Breast epithelium (tissue), 4 donors: ENCODE data around the gene RPS6KA4. TPM values are rescaled to one million over a fixed set of nuclear protein-coding genes. Genes with fewer than 3 reads are reported as not detected.

Experiments used
- DNase-seq, 2 donors: peaks; one replicate each; pipeline ENCODE4 v3.0.0-alpha.2; 2019; ENCODE audit warnings: low spot score in 2 of 2
- H3K27ac ChIP-seq, 2 donors: fragments of 200-600 bp; sonication (generic) in 1 of 2; one replicate each; pipeline ENCODE4 v1.5.1; 2016 to 2019; ENCODE audit warnings: mild to moderate bottlenecking in 1 of 2
- H3K27me3 ChIP-seq, 2 donors: fragments of 200-600 bp; sonication (generic) in 1 of 2; one replicate each; pipeline versions ENCODE4 v1.5.1 to v1.6.0; 2017 to 2019; ENCODE audit warnings: control low read depth in 1 of 2, mild to moderate bottlenecking in 1 of 2
- H3K36me3 ChIP-seq: fragments of 200-600 bp; one replicate; pipeline ENCODE4 v1.5.1; 2019
- H3K4me1 ChIP-seq, 2 donors: fragments of 200-600 bp; sonication (generic); one replicate each; pipeline ENCODE4 v1.5.1; 2016 to 2019; ENCODE audit warnings: control low read depth in 1 of 2
- H3K4me3 ChIP-seq, 3 donors: fragments of 200-600 bp; sonication (generic); 1 replicate in 2 of 3; 2 replicates in 1 of 3; pipeline ENCODE4 v1.5.1; 2016 to 2019; ENCODE audit warnings: mild to moderate bottlenecking in 3 of 3, moderate library complexity in 2 of 3
- H3K9me3 ChIP-seq, 2 donors: fragments of 200-600 bp; sonication (generic) in 1 of 2; one replicate each; pipeline ENCODE4 v1.5.1; 2016 to 2019; ENCODE audit warnings: control low read depth in 1 of 2
- CTCF ChIP-seq, 3 donors: fragments of 450-650 bp; IDR thresholded peaks; one replicate each; pipeline ENCODE4 v1.5.1; 2016 to 2017; ENCODE audit warnings: antibody characterized with exemption in 3 of 3, mild to moderate bottlenecking in 3 of 3, moderate library complexity in 3 of 3
- POLR2A ChIP-seq: fragments of 450-650 bp; IDR thresholded peaks from one replicate; pipeline ENCODE4 v1.6.1; 2016; ENCODE audit warnings: antibody characterized with exemption, mild to moderate bottlenecking, moderate library complexity
- POLR2AphosphoS5 ChIP-seq, 3 donors: sonication (generic); formaldehyde crosslinking; IDR thresholded peaks; one replicate each; pipeline ENCODE4 v1.6.1; 2017; ENCODE audit warnings: antibody characterized with exemption in 3 of 3
- intact Hi-C: fragments of 100-400 bp; cut with DNase I; formaldehyde crosslinking; loops from one replicate; pipeline ENCODE4 v1.15.1; 2023; ENCODE audit warnings: low total_unique reads
- total RNA-seq, 3 donors: library from RNA; depleted of rRNA; stranded (reverse); fragments of >200 nt; gene quantifications; one replicate each; pipeline ENCODE4 v1.1.0, GENCODE V29; 2016

RPS6KA4 gene
- total RNA-seq, 3 donors from 2014 or later = 16.7 to 20.6 (median 19.4) TPM

DNA sequence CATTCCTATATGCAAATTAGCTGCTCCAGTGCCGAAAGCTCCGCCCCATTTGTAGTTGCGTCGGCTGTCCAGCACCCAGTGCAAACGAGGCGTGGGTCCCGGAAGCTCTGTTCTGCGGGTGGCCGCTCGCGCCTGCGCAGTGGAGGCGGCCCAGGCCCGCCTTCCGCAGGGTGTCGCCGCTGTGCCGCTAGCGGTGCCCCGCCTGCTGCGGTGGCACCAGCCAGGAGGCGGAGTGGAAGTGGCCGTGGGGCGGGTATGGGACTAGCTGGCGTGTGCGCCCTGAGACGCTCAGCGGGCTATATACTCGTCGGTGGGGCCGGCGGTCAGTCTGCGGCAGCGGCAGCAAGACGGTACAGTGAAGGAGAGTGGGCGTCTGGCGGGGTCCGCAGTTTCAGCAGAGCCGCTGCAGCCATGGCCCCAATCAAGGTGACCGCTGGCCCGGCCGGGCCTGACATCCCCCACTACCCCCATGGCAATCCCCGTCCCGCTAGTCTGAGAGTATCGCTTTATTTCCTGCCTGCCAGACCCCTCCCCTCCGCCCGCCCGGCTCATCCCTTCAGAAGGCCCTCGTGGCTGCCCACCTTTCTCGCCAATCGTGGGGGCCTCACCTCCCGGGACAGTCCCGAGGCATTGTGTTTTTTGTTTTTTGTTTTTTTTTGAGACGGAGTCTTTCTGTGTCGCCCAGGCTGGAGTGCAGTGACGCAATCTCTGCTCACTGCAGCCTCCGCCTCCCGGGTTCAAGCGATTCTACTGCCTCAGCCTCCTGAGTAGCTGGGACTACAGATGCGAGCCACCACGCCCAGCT lies 40.8 kb upstream of the RPS6KA4 start, which contains the start of gene PRDX5:
Gene PRDX5 (plus strand): TSS at position 161 of the 805 bp plus-strand sequence. CDS start 95 bp downstream, at position 256.
- H3K27ac ChIP-seq = peak within 1 kb of the TSS; percentile 98 to 99
- peak; percentile 94 to 96 for DNase-seq
- H3K36me3 ChIP-seq = no peaks in the 10 kb centered on the region
- H3K4me3 ChIP-seq = peak within 1 kb of the TSS; percentile 78 to 97 (median 95)
- H3K9me3 ChIP-seq = no peaks in the 10 kb centered on the region
- peaks cover 0 to 14% of the 10 kb centered on the region in 2 donors for H3K4me1 ChIP-seq
- TF ChIP-seq CTCF (IDR thresholded peaks at IDR 0.05) (peak; percentile 2 to 32 (median 21)), POLR2AphosphoS5 (IDR thresholded peaks at IDR 0.05) (peak in 2 of 3 donors; percentile 60 to 85), POLR2A (peak; percentile 93)
- intact Hi-C loops = no loop called here
- no peaks in the 10 kb centered on the region for H3K27me3 ChIP-seq

GRCh38 chr11:64318766-64319761 lies 39.9 kb upstream of the RPS6KA4 start:
- Histone ChIP-seq H3K4me3 (peak overlapping the region; percentile 78 to 97 (median 95)), H3K27ac (peak overlapping the region; percentile 98 to 99), H3K9me3 (no peaks in the 10 kb centered on the region), H3K36me3 (no peaks in the 10 kb centered on the region), H3K27me3 (no peaks in the 10 kb centered on the region), H3K4me1 (peaks cover 0 to 14% of the 10 kb centered on the region in 2 donors)
- intact Hi-C loops = no loop called here
- TF ChIP-seq CTCF (IDR thresholded peaks at IDR 0.05) = no peak
- TF ChIP-seq POLR2A = no peak
- TF ChIP-seq POLR2AphosphoS5 (IDR thresholded peaks at IDR 0.05) = no peak
- DNase-seq = no peak

- H3K27me3 ChIP-seq = no peaks in the 10 kb centered on the region
- intact Hi-C loops = no loop called here
- TF ChIP-seq CTCF (IDR thresholded peaks at IDR 0.05) (no peak), POLR2AphosphoS5 (IDR thresholded peaks at IDR 0.05) (no peak), POLR2A (no peak)
- H3K4me3 ChIP-seq = no peak overlapping the region
- peak overlapping the region; percentile 81 to 98 for H3K27ac ChIP-seq
- no peak for DNase-seq
- H3K36me3 ChIP-seq = no peaks in the 10 kb centered on the region
- H3K9me3 ChIP-seq = no peaks in the 10 kb centered on the region
- peaks cover 0 to 14% of the 10 kb centered on the region in 2 donors for H3K4me1 ChIP-seq
Measured at GRCh38 chr11:64320556-64320955, 38.4 kb upstream of the RPS6KA4 start.

DNA sequence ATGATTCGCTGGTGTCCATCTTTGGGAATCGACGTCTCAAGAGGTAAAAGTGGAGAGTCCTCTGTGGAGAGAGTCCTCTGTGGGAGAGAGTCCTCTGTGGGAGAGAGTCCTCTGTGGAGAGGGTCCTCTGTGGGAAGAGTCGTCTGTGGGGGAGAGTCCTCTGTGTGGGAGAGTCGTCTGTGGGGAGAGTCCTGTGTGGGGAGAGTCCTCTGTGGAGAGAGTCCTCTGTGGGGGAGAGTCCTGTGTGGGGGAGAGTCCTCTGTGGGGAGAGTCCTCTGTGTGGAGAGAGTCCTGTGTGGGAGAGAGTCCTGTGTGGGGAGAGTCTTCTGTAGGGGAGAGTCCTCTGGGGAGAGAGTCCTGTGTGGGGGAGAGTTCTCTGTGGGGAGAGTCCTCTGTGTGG lies 37.9 kb upstream of the RPS6KA4 start:
- Histone ChIP-seq H3K4me3 (no peak overlapping the region), H3K4me1 (peaks cover 0 to 14% of the 10 kb centered on the region in 2 donors), H3K27me3 (no peaks in the 10 kb centered on the region), H3K9me3 (no peaks in the 10 kb centered on the region), H3K27ac (peak overlapping the region; percentile 81 to 98), H3K36me3 (no peaks in the 10 kb centered on the region)
- intact Hi-C loops = no loop called here
- no peak for DNase-seq
- TF ChIP-seq POLR2A (no peak), CTCF (IDR thresholded peaks at IDR 0.05) (no peak), POLR2AphosphoS5 (IDR thresholded peaks at IDR 0.05) (no peak)
